Glutamatergic neuron (in vitro differentiated cells): ENCODE data around the gene SERPING1. TPM values are rescaled to one million over a fixed set of nuclear protein-coding genes. Genes with fewer than 3 reads are reported as not detected.

ENCODE experiments used
- DNase-seq: peaks from one replicate; pipeline ENCODE4 v3.0.0; 2022
- H3K27ac Mint-ChIP-seq: one replicate; pipeline ENCODE4 v1.8.0; 2020; ENCODE audit warnings: mild to moderate bottlenecking, mixed read lengths, inconsistent platforms; ENCODE audit not compliant: unreplicated experiment
- H3K27me3 Mint-ChIP-seq: one replicate; pipeline ENCODE4 v1.8.0; 2020; ENCODE audit warnings: mild to moderate bottlenecking, moderate library complexity, mixed read lengths, inconsistent platforms; ENCODE audit not compliant: unreplicated experiment
- H3K36me3 Mint-ChIP-seq: one replicate; pipeline ENCODE4 v1.8.0; 2020; ENCODE audit warnings: mild to moderate bottlenecking, mixed read lengths, inconsistent platforms; ENCODE audit not compliant: unreplicated experiment
- H3K4me1 Mint-ChIP-seq: one replicate; pipeline ENCODE4 v1.8.0; 2020; ENCODE audit warnings: mild to moderate bottlenecking, low read depth, mixed read lengths, inconsistent platforms; ENCODE audit not compliant: unreplicated experiment
- H3K4me3 Mint-ChIP-seq: one replicate; pipeline ENCODE4 v1.8.0; 2020; ENCODE audit warnings: mild to moderate bottlenecking, mixed read lengths, inconsistent platforms; ENCODE audit not compliant: unreplicated experiment
- H3K9me3 Mint-ChIP-seq: one replicate; pipeline ENCODE4 v1.8.0; 2020; ENCODE audit warnings: mild to moderate bottlenecking, moderate library complexity, mixed read lengths, inconsistent platforms; ENCODE audit not compliant: unreplicated experiment
- CTCF ChIP-seq: fragments of 200-600 bp; sonication (generic); IDR thresholded peaks from one replicate; pipeline ENCODE4 v1.5.0; 2021; ENCODE audit not compliant: partially characterized antibody, unreplicated experiment
- total RNA-seq: library from RNA; stranded (reverse); fragmentation: NEBNext Ultra II Directional; extraction: Animal tissue kit (Norgen Biotek cat#: 25700); gene quantifications from one replicate; pipeline ENCODE4 v1.2.1, GENCODE V29; 2021; ENCODE audit not compliant: unreplicated experiment

Gene SERPING1
- total RNA-seq, 1 donor from 2014 or later, result 46.1 TPM

- peaks cover 14% of the 10 kb centered on the region for H3K27me3 Mint-ChIP-seq
- H3K27ac Mint-ChIP-seq, result peak overlapping the region; percentile 99
- DNase-seq, result no peak
- H3K9me3 Mint-ChIP-seq, result peaks cover 17% of the 10 kb centered on the region
- no peak for TF ChIP-seq CTCF
- H3K4me3 Mint-ChIP-seq, result no peak overlapping the region
- peaks cover 48% of the 10 kb centered on the region for H3K4me1 Mint-ChIP-seq
- H3K36me3 Mint-ChIP-seq, result no peaks in the 10 kb centered on the region
Measured at GRCh38 chr11:57596266-57596885, 1.1 kb upstream of the SERPING1 start.

DNA sequence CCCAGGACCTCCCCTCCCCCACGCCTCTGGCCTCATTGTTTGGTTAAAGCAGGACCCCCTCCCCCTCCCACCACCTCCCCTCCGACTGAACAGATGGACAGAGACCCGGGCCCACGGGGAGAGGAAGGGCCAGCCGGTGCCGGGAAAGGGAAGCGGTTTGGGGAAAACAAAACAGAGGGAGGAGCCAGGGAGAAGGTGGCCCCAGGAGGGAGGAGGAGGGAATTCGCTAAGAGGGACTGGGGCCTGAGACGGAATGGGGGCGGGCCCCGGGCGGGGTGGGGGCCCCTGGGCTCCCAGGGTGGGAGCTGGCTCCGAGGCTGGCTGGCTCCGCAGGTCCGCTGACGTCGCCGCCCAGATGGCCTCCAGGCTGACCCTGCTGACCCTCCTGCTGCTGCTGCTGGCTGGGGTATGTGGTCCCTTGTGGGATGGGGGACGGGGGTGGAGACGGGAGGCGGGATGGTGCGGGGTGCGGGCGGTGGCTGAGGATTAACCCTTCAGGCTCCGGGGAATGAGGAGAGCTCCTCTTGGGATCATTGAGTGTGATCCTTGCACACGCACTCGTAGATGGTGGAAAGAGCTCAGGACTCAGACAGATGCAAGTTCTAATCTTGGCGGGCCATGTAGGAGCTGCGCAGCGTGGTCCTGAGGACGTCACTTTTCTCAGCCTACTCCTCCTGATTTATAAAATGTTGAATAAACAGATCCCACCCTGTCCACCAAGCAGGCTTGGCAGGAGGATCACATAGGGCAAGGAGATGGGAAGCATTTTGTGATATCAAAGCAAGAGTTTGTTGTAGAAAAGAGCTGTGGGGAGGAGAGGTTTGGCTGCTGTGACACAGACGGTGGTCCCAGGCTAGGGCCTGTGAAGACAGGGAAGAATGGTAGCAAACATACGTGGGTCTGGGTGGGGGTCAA is 688 bp downstream of the SERPING1 start:
- no peaks in the 10 kb centered on the region for H3K36me3 Mint-ChIP-seq
- H3K4me3 Mint-ChIP-seq, result peak overlapping the region; percentile 94
- peaks cover 17% of the 10 kb centered on the region for H3K9me3 Mint-ChIP-seq
- no peak for TF ChIP-seq CTCF
- peaks cover 46% of the 10 kb centered on the region for H3K4me1 Mint-ChIP-seq
- H3K27ac Mint-ChIP-seq, result peak overlapping the region; percentile 99
- peaks cover 12% of the 10 kb centered on the region for H3K27me3 Mint-ChIP-seq
- peak; percentile 97 for DNase-seq

DNA sequence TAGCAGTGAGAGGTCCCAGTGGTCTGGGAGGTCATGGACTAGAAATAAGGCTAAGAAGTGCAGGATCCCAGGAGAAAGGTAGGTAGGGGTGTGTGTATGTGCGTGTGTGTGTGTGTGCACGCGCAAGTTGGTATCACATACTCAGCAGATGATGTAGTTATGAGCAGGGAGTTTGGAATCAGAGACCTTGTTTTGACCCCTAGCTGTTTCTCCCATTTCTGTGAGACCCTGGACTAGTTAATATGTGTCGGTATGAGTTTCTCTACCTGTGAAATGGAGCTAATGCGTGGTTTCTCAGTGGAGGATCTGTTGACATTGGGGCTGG is 1.3 kb downstream of the SERPING1 start:
- Mint-ChIP-seq H3K9me3 (peaks cover 17% of the 10 kb centered on the region), H3K4me1 (peaks cover 46% of the 10 kb centered on the region), H3K36me3 (no peaks in the 10 kb centered on the region), H3K27ac (peak overlapping the region; percentile 99), H3K4me3 (peak overlapping the region; percentile 94), H3K27me3 (peaks cover 12% of the 10 kb centered on the region)
- TF ChIP-seq CTCF, result no peak
- no peak for DNase-seq

DNA sequence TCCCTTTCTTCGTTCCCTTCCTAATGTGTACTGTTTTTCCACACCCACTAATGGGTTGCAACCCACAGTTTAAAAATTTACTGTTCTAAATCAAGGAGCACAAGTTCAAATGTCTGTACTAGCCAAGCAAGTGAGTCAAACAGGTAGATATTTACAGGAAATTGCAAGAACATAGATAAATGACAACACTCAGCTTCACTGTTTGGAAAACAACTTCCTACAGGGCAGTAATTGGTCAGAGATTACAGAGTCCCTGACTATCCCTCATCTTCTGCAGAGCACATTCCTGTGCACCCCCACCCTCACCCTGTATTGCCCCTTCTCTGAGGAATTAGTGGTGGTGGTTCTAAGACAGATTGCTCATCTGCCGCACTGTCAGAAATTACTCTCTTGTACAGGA is 1.9 kb downstream of the SERPING1 start:
- TF ChIP-seq CTCF, result no peak
- Mint-ChIP-seq H3K9me3 (peaks cover 17% of the 10 kb centered on the region), H3K4me1 (peaks cover 43% of the 10 kb centered on the region), H3K36me3 (no peaks in the 10 kb centered on the region), H3K27me3 (peaks cover 12% of the 10 kb centered on the region), H3K27ac (peak overlapping the region; percentile 99), H3K4me3 (peak overlapping the region; percentile 94)
- DNase-seq, result no peak

DNA sequence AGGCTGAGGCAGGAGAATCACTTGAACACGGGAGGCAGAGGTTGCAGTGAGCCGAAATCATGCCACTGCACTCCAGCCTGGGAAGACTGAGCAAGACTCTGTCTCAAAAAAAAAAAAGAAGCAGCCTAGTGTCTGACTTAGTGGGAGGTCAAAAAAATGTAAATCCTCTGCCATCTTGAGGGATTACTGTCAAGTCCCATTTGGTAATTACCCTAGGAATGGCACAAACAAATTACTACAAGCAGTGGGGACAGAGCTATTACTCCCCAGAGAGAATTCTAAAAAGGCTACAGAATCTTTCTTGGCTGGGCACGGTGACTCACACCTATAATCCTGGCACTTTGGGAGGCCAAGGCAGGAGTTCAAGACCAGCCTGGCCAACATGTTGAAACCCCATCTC is 3.8 kb downstream of the SERPING1 start:
- Mint-ChIP-seq H3K27ac (no peak overlapping the region), H3K36me3 (no peaks in the 10 kb centered on the region), H3K4me3 (peak overlapping the region; percentile 25), H3K9me3 (peaks cover 17% of the 10 kb centered on the region), H3K4me1 (peaks cover 32% of the 10 kb centered on the region), H3K27me3 (peaks cover 9% of the 10 kb centered on the region)
- no peak for TF ChIP-seq CTCF
- DNase-seq, result no peak
